Kidney glomerular epithelial cell (primary cell): Measurements from ENCODE around the gene TK2.
"Not testable (repeated sequence)": the region's sequence is repeated elsewhere in the genome, so short reads cannot be mapped to it uniquely, and the experiment has no call there.

Experiments used
- DNase-seq: peaks from one replicate; lab custom pipeline; 2025; lab: John Stamatoyannopoulos, UW

Gene TK2

DNA sequence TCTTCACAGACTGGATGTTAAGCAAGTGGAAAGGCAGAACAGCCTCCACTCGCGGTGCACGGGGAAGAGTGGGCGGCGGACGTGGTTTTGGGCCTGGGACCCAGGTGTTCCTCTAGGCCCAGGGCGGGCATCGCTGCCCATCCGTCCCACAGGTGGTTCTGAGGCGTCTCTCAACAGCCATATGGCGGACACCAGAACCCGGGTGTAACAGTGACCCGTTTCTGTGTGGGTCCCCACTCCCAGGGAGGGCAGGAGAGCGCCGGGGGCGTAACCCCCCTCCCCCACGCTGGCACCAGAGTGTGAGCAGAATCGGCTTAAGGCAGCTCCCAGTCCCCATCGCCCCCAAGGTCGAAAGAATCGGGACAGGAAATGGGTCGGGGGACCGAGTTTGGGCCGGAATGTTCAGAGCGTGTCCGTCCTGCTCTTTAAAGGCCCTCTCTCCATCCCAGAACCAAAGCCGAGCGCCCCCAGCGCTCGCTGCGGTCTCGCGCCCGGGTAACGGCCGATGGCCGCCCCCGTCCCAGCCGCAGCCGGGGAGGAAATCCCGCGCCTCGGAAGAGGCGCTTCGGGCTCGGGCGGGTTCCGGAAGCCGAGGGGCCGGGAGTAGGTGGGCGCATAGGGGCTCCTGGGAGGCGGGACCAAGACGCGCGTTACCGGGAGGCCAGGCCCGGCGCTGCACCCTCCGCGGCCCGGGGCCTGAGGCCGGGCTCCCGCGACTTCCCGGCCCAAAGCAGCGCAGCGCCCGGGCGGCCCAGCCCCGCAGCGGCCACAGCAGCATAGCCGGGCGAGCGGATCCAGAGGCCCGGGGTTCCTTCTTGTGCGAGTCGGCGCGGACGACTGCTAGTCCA lies at the start of gene TK2:
TSS of gene TK2 (minus strand) at position 839 of the 848 bp plus-strand sequence. CDS start at position 778, 61 bp downstream.
- DNase-seq: peak; percentile 67

DNA sequence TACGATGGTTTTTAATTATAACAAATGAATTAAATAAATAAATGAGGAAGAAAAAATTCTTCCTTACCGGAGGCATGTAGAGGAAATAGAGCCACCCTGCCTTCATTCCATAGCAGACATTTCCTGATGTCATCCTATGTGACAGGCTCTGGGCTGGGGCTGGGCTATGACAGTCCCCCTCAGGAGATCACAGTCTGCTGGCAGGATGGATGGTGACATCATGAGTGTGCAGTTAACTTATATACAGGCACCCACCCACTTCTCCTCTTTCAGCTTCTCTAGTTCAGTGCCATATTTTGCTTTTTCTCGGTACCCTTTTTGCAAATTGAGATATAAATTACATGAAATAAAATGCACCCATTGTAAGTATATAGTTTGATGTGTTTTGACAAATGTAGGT lies 48.2 kb upstream of the TK2 start:
- DNase-seq: no peak

DNA sequence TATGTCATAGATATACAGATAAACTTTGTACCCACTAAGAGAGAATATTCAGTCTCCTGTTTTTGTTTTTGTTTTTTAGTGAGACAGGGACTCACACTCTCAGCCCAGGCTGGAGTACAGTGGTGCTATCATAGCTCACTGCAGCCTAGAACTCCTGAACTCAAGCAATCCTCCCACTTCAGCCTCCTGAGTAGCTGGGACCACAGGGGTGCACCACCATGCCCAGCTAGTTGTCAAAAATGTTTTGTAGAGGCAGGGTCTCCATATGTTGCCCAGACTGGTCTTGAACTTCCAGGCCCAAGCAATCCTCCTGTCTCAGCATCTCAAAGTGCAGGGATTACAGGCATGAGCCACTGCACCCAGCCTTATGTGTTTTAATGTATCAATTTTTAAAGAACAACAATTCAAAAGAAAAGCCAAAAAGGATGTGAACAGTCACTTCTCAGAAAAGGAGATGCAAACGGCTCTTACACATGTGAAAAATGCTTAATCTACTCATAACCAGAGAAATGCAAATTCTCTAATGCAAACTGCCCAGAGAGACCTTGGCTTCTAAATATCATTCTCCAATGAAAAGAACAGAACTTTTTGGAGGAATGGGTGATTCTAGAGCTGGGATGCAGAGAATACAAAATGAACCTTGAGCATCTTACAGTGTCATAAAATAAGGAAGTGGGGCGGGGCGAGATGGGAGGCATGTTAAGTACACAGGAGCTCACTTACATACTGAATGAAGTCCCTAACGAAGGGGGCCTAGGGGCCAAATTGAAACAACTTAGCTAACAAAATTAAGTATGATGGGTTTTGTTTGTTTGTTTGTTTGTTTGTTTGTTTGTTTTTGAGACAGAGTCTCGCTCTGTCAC lies 47.3 kb upstream of the TK2 start:
- DNase-seq: no peak

DNA sequence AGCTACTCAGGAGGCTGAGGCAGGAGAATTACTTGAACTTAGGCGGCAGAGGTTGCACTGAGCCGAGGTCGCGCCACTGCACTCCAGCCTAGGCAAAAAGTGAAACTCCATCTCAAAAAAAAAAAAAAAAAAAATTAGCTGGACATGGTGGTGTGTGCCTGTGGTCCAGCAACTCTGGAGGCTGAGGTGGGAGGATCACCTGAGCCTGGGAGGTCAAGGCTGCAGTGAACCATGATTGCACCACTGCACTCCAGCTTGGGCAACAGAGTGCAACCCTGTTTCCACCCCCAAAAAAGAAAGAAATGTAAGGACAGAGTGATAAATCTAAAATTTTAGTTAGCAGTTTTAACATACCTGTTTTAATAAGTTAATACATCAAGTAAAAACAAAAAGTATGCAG lies 46.6 kb upstream of the TK2 start:
- not testable (repeated sequence) for DNase-seq

DNA sequence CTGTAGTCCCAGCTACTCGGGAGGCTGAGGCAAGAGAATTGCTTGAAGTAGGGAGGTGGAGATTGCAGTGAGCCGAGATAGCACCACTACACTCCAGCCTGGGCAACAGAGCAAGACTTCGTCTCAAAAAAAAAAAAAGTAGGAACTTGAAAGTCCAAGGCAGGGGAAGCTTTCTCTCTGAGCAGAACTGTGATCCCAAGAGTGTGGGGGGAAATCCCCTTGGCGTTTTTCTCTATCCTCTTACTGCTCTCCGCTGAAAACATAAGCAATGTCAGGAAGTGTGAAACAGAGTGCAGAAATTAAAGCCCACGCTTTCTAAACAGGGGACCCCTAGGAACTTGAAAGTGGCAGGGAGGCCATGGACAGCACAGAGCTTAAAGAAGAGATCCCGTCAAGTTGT lies 44.8 kb upstream of the TK2 start:
- DNase-seq: no peak

DNA sequence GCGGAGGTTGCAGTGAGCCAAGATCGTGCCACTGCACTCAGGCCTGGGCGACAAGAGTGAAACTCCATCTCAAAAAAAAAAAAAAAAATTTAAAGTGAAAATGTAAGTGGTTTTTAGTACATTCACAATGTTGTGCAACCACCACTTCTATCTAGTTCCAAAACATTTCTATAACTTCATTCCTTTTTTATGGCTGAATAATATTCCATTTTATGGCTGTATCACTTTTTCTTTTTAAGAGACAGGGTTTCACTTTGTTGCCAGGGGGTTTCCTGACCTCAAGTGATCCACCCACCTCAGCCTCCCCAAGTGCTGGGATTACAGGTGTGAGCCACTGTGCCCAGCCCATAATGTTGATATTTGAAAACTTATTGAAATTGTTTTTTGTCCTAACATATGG lies 42.9 kb upstream of the TK2 start:
- no peak for DNase-seq

DNA sequence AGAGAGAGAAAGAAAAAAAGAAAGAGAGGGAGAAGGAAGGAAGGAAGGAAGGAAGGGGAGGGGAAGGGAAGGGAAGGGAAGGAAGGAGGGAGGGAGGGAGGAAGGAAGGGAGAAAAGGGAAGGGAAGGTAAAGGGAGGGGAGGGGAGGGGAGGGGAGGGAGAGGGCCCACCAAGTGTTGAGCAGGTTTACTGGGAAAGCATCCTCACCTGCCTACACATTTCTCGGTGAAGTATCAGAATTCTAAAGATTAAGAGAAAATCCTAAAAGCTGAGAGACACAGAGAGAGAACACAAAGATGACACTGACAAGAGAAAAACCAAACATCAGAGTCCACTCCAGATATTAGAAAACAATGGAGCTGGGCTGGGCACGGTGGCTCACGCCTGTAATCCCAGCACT lies 42.3 kb upstream of the TK2 start:
- no peak for DNase-seq

DNA sequence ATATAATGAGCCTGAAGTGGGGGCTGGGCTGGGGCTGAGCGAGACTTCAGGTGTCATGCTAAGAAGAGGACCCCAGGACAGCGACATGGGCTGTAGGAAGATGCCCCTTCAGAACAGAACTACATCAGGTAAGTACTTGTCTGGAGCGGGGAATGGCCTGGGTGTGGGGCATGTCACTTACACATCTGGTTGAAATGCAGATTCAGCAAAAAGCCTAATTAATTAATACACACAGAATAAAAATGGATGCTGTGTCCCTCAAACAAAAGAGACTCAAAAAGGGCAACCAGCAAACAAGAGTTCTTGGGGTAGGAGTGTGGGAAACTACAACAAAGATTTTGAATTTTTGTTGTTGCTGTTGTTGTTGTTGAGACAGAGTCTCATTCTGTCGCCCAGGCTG lies 41.1 kb upstream of the TK2 start:
- DNase-seq: no peak

DNA sequence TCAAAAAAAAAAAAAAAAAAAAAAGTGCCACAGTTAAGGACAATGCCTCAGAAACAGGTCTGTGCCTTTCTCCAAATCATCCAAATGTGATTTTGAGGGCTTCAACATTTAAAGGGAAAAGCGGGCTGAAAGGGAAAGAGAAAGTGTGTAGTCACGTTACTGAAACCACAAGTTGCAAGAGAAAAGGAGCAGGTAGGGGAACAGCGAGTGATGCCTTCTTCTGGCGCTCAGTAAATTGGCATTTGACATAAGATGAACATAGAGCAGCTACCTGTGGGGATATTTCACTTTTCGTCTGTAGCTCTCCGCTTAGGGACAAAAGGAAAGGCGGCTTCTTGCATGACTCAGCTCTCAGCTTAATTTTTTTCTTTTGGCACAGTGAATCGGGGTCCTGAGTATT lies 40.4 kb upstream of the TK2 start:
- DNase-seq: no peak

DNA sequence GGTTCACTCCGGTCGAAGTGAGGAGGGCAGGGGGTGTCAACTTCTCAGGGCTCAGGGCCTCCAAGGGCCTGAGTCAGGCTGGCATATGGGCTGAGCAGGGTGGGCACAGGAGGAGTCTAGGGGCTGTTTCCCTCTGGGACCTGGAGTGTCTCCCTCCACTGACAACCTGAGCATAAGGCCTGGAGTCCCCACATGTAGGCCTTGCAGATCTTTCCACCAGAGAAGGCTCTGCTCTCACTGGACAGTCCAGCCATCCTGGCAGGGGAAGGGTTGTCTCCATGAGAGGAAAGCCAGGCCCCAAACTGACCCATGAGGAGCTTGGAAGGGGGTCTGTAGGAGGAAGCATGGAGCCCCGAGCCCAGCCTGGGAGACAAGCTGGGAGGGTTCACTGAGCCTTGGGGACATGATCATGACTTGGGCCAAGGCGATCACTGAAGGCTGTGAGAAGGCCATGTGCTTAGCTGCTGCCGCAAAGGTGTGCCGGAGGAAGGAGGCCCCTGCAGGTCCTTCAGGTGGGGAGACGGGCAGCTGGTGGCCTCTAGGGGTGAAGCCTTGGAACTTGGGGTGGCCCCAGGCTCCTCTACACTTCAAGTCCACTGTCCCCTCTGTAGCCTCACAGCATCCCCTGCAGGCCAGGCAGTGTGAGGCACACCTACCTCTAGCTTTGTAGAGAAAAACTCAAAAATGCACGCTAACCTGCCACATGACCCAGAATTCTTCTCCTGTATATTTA lies 39.2 kb upstream of the TK2 start:
- DNase-seq: no peak

DNA sequence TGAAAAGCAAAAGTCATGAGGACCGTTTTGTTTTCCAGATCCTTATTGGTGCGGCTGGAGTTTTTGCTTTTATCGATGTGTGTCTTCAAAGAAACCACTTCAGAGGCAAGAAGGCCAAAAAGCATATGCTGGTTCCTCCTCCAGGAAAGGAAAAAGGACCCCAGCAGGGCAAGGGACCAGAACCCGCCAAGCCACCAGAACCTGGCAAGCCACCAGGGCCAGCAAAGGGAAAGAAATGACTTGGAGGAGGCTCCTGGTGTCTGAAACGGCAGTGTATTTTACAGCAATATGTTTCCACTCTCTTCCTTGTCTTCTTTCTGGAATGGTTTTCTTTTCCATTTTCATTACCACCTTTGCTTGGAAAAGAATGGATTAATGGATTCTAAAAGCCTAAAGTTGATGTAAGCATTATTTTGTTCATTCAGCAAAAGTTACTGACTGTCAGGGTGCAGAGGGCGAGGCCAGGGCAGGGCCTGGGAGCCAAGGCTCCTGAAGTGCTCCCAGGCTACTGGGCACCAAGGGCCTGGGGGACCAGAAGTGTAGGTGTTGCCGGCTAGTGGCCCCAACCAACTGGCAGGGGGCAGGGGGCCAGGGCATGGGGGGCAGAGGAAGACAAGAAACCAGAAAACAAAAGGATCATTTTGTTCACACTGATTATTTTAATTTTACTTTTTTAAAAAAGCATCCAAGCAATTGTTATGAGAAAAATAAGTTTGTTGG lies 38.1 kb upstream of the TK2 start:
- DNase-seq: no peak

DNA sequence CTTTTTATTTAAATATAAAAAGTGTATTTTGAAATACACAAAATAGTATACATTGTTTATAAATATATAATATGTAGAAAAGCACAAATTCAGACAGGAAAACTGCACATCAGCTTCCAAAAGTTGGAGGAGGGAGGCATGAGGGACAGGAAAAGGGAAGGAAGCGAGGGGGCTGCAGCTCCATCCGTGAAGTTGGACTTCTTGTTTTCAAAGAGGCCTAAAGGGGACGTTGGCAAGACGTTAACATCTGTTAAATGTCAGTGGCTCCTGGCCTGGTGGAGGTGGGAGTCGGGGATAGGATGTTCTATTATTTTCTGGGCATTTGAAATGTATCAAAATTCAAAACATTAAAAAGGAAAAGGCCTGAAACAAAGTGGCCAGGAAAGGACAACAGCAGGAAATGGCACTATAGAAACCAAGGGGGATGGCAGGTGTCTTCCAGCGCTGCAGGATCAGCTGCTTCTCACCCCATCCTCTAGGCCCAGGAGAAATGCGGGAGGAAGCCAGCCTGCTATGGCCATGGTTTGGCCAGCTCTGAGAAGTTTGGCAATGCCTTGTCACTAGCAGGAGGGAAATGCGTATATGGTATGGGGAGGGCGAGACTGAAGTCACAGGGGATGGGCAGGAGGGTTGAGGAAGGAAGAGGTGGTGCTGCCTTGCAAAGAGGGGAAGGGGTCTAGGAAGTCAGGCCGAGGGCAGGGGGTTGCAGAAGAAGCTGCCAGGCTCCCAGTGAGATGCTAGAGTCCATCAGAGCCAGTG lies 35.7 kb upstream of the TK2 start:
- DNase-seq: no peak

DNA sequence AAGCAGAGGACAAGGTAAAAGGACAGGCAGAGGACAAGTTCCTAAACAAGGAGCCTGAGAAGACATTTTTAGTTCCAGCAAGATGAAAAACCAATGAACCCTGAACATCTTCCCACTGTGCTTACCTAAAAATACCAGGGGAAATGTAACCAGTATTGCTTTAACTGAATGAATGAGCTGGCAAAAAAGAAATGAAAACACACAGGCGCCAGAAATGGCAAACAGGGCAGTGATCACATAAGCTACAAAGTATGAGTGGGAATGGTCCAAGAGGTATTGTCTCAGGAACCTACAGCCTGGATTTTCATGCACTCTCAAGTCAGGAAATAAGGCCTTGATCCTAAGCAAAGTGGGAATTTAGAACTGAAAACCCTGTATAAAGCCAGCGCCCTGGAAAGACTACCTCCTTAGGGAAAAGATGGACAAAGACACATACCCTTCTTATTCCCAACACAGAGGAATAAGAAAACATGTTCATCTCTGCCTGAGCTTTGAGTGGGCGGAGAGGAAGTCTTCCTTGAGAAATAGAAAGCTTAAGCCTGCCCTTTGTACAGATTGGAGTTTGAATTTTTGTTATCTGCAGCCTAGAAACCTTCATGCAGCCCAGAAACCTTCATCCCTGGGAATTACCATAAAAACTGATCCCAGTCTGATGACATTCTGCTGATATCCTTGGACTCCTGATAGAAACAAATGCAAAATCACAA lies 31.5 kb upstream of the TK2 start:
- DNase-seq: peak; percentile 73

DNA sequence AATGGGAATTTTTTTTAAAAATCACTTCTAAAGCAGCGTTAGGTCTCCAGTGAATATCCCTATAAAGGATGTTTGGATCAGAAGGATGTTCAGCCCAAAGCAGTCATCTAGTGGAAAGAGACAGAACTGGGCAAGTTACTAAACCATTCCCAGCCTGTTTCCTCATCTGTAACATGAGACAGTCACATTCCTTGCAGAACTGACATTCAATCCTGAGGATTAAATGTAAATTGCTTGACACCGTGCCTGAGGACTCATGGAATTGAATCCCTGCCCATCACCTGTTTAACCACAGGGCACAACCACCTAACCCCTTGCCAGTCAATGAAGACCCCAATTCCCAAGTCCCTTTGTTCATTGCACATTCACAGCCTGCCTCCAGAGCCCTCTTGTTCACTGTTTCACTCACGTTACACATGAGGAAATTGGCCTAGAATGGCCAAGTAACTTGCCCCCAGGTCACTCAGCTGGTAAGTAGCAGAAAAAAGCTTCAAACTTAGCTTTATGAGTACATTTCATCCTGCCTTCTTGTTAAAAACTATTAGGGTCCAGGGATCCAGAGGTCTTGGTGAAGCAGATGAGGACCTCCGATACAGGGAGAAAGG lies 30.8 kb upstream of the TK2 start:
- DNase-seq: peak; percentile 72

DNA sequence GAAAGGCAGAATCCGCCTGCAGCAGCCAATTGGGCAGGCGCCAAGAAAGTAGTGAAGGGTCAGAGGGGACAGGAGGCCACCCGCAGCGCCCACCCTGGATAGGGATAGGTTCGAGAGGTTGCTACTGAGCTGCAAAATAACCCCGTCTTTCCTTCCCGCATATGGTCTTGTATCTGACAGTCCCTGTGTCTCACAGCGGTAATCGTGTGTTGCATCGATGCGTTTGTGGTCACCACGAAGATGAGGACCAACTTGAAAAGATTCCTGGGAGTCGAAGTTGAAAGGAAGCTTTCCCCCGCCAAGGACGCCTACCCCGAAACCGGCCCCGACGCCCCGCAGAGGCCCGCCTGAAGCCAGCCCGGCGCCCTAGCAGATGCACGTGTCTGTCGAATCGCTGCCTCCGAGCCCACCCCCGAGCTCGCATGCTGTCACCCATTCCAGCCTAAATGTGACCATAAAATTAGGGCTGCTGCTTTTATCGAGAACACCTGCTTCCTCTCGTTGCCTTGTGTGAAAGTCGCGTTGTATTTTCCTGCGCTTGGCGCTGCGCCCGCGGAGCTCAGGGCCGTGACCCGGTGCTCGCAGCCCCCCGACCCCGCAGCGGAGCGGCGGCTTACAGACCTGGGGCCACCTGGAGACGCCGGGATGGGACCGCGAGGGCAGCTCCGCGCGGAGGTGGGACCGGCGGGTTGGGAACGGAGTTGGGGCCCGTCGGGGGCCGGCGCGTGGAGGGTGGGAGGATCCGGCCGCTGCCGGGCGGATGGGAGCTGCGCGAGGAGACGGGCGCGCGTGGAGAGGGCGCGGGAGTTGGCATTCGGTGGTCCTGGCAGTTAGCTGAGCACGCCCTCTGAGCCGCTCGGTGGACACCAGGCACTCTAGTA lies 29.0 kb upstream of the TK2 start, which contains the start of gene CMTM2:
TSS of gene CMTM2 (plus strand) at position 813 of the 881 bp plus-strand sequence. CDS start 145 bp downstream, outside the sequence.
- no peak for DNase-seq

DNA sequence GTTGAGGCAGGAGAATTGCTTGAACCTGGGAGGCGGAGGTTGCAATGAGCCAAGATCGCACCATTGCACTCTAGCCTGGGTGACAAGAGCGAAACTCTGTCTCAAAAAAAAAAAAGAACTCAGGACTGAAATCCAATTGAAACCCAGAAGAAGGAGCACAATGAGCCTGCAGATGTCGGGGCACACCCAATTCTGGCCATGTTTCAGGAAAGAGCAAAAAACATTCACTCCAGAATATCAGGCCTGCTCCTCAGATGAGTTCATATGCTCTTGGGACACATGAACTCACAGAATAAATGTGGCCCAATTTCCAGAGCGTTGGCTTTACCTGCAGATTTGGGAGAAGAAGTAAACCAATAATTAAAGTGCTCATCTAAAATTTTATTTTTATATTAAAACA lies 26.4 kb upstream of the TK2 start:
- DNase-seq: no peak

DNA sequence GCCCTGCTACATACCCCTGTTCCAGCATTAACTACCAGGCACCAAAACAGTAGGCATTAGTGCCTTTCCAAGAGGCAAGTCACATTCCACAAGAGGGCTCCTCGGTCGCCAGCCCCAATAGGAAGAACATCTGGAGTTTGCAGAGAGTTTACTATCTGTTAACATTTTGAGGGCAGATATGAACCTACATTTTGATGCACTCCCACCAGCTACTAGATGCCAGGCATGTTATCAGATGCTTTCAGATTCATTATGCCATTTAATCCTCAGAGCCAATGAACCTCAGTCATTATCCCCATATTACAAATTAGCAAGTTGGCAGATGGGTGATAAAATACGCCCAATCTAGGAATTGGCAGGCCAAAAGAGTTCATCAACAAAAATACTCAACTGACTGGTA lies 25.1 kb upstream of the TK2 start:
- DNase-seq: no peak

DNA sequence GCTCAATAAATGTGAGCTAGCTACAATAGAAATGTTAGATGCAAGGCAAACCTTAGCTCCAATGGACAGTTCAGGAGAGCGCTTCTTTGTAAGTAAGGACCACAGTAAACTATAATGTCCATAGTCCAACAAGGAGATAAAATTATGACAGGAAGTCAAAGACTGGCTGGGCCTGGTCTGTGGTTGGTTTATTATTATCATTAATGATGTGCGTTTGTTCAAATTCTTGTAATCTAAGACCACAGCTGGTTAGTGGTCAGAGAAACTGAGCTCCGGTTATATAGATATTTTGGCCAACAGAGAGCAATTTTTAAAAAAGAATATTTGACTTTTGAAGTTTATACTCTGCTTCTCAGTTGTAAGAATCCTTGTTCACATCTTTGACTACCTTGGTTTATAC lies 24.6 kb upstream of the TK2 start:
- no peak for DNase-seq

DNA sequence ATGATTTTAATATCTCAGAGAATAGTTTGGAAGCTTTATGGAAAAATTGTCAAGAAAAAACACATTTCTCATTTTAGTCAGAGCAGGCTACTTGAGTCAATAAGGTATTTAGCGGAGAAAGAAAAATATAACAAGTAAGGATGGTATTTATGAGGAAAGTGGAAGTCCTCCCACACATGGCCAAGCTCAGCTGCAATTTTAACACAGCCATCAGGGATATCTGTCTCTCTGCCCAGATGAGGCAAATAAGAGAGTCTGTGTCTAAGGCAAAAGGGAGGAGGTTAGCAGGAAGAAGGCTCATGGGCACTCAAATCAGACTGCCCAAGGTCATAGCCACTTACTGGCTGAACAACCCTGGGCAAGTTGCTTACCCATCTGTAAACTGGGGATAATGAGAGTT lies 24.2 kb upstream of the TK2 start:
- peak; percentile 36 for DNase-seq
